HEK293T (cell line): ENCODE measurements around the gene KRT33A.

ENCODE experiments used
- FOXA1 ChIP-seq: fragments of 450-650 bp; IDR thresholded peaks from 2 replicates; pipeline ENCODE4 v1.6.1; 2016; ENCODE audit warnings: mild to moderate bottlenecking
- FOXM1 ChIP-seq: fragments of 450-650 bp; IDR thresholded peaks from 2 replicates; pipeline ENCODE4 v1.6.1; 2017; ENCODE audit warnings: mild to moderate bottlenecking, borderline replicate concordance
- SUZ12 ChIP-seq: fragments of 450-650 bp; IDR thresholded peaks from 2 replicates; pipeline ENCODE4 v1.6.1; 2016; ENCODE audit warnings: mild to moderate bottlenecking

GRCh38 chr17:41315204-41315794 is 35.3 kb downstream of the KRT33A start, which contains the start of gene KRTAP17-1:
- no peak for TF ChIP-seq FOXM1
- TF ChIP-seq SUZ12: no peak
- TF ChIP-seq FOXA1: no peak
